Loucy (cell line): ENCODE results near the gene EPHB6.

ENCODE experiments used
- CTCF ChIP-seq: fragments of 200-600 bp; sonication (generic); conservative IDR thresholded peaks from 2 replicates; pipeline ENCODE4 v1.5.1; 2014; ENCODE audit warnings: mild to moderate bottlenecking, antibody characterized with exemption, low read length
- EZH2phosphoT487 ChIP-seq: fragments of 200-600 bp; IDR thresholded peaks from 2 replicates; pipeline ENCODE4 v1.6.1; 2018; ENCODE audit warnings: antibody characterized with exemption, mild to moderate bottlenecking, moderate library complexity, borderline replicate concordance

GRCh38 chr7:142832417-142832816, 22.5 kb upstream of the EPHB6 start:
- TF ChIP-seq CTCF (no peak), EZH2phosphoT487 (no peak)
